IMR-90 (cell line): ENCODE measurements around the gene LAMA2.

Experiments used
- BHLHE40 ChIP-seq: fragments of 150-350 bp; IDR thresholded peaks from 2 replicates; pipeline ENCODE4 v1.6.1; 2016; ENCODE audit warnings: mild to moderate bottlenecking, low read depth, low read length
- CEBPB ChIP-seq: IDR thresholded peaks from 2 replicates; pipeline ENCODE4 v1.6.1; 2012; ENCODE audit warnings: low read depth, low read length, improper control_type of control experiment
- ELK1 ChIP-seq: fragments of 150-350 bp; IDR thresholded peaks from 2 replicates; pipeline ENCODE4 v1.6.1; 2016; ENCODE audit warnings: low read depth, mild to moderate bottlenecking, low read length, moderate library complexity, borderline replicate concordance
- FOS ChIP-seq: fragments of 150-350 bp; IDR thresholded peaks from 2 replicates; pipeline ENCODE4 v1.6.1; 2016; ENCODE audit warnings: low read depth, low read length
- MAFK ChIP-seq: IDR thresholded peaks from 2 replicates; pipeline ENCODE4 v1.6.1; 2012; ENCODE audit warnings: low read depth, low read length, improper control_type of control experiment
- MAZ ChIP-seq: IDR thresholded peaks from 2 replicates; pipeline ENCODE4 v1.6.1; 2012; ENCODE audit warnings: low read depth, mild to moderate bottlenecking, low read length, improper control_type of control experiment, moderate library complexity, borderline replicate concordance
- MXI1 ChIP-seq: IDR thresholded peaks from 2 replicates; pipeline ENCODE4 v1.6.1; 2012; ENCODE audit warnings: low read depth, mild to moderate bottlenecking, low read length, moderate library complexity, borderline replicate concordance
- POLR2A ChIP-seq: IDR thresholded peaks from 2 replicates; pipeline ENCODE4 v1.6.1; 2012; ENCODE audit warnings: mild to moderate bottlenecking, low read depth, low read length
- RAD21 ChIP-seq: IDR thresholded peaks from 2 replicates; pipeline ENCODE4 v1.6.1; 2012; ENCODE audit warnings: low read length, improper control_type of control experiment
- RCOR1 ChIP-seq: IDR thresholded peaks from 2 replicates; pipeline ENCODE4 v1.6.1; 2012; ENCODE audit warnings: mild to moderate bottlenecking, low read length, improper control_type of control experiment; ENCODE audit not compliant: insufficient replicate concordance
- RFX5 ChIP-seq: IDR thresholded peaks from 2 replicates; pipeline ENCODE4 v1.8.0; 2012; ENCODE audit warnings: low read depth, mild to moderate bottlenecking, low read length, moderate library complexity
- SMC3 ChIP-seq: fragments of 150-350 bp; IDR thresholded peaks from 2 replicates; pipeline ENCODE4 v1.6.1; 2016; ENCODE audit warnings: low read depth, mild to moderate bottlenecking, antibody characterized with exemption, low read length, moderate library complexity
- USF2 ChIP-seq: fragments of 150-350 bp; IDR thresholded peaks from 2 replicates; pipeline ENCODE4 v1.6.1; 2017; ENCODE audit warnings: mild to moderate bottlenecking, antibody characterized with exemption, low read length, low read depth
- TF ChIP-seq, protein P1 (sequence below): conservative IDR thresholded peaks from 2 replicates; pipeline ENCODE4 v1.5.1; 2012; ENCODE audit warnings: mild to moderate bottlenecking, low read depth, low read length, improper control_type of control experiment

DNA sequence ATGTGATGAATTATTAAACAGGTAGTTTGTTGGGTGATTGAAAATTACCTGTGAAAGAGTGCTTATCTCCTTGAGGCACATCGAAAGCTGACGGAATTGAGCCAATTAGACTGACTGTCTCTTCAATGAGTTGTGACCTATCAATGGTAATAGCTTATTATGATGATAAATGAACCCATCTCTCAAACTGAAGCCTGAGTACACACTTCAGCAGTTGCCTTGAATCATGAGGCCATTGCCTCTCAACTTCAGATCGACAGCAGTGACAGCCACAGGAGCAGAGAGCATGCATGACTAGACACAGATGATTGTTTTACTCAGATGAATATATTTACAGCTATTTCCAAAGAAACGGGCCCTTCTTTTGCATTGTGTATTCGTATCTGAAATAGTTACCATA lies 323.9 kb downstream of the LAMA2 start:
- TF ChIP-seq, protein P1, sequence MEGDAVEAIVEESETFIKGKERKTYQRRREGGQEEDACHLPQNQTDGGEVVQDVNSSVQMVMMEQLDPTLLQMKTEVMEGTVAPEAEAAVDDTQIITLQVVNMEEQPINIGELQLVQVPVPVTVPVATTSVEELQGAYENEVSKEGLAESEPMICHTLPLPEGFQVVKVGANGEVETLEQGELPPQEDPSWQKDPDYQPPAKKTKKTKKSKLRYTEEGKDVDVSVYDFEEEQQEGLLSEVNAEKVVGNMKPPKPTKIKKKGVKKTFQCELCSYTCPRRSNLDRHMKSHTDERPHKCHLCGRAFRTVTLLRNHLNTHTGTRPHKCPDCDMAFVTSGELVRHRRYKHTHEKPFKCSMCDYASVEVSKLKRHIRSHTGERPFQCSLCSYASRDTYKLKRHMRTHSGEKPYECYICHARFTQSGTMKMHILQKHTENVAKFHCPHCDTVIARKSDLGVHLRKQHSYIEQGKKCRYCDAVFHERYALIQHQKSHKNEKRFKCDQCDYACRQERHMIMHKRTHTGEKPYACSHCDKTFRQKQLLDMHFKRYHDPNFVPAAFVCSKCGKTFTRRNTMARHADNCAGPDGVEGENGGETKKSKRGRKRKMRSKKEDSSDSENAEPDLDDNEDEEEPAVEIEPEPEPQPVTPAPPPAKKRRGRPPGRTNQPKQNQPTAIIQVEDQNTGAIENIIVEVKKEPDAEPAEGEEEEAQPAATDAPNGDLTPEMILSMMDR = no peak
- no peak for TF ChIP-seq CEBPB
- TF ChIP-seq POLR2A = no peak
- TF ChIP-seq SMC3 = no peak
- TF ChIP-seq RAD21 = no peak
- no peak for TF ChIP-seq RFX5
- no peak for TF ChIP-seq RCOR1
- TF ChIP-seq BHLHE40 = no peak
- no peak for TF ChIP-seq MAZ
- no peak for TF ChIP-seq USF2
- TF ChIP-seq ELK1 = no peak
- TF ChIP-seq MAFK = no peak
- no peak for TF ChIP-seq MXI1
- TF ChIP-seq FOS = no peak
